ENCODE results near the gene C20orf173. TPM values are rescaled to one million over a fixed set of nuclear protein-coding genes. Genes with fewer than 3 reads are reported as not detected.
"Not testable (repeated sequence)": the region's sequence is repeated elsewhere in the genome, so short reads cannot be mapped to it uniquely, and the experiment has no call there.

The C20orf173 gene
- total and polyA plus RNA-seq, 4 donors, result not detected

GRCh38 chr20:35562541-35563110 lies 33.2 kb upstream of the C20orf173 start:
- WGBS (ENCODE audit: insufficient coverage), result 95% methylated on average over 5 of the region's 10 CpGs
- H3K4me1 ChIP-seq (ENCODE audit: control insufficient read depth, insufficient read depth, low read length), result peaks cover 3% of the 10 kb centered on the region
- H3K9me3 ChIP-seq (ENCODE audit: control insufficient read depth, insufficient read depth, low read length), result no peaks in the 10 kb centered on the region
- no peak overlapping the region for H3K27ac ChIP-seq (ENCODE audit: low read depth, low read length)
- H3K27me3 ChIP-seq (ENCODE audit: control insufficient read depth, insufficient read depth, low read length), result no peaks in the 10 kb centered on the region
- DNase-seq (ENCODE audit: low read depth in 4 of 6, low spot score in 6 of 6), result no peak
- H3K36me3 ChIP-seq (ENCODE audit: control insufficient read depth, insufficient read depth, low read length), result peaks cover 28% of the 10 kb centered on the region
- H3K4me3 ChIP-seq (ENCODE audit: low read depth, low read length), result no peak overlapping the region

- H3K4me1 ChIP-seq (ENCODE audit: control insufficient read depth, insufficient read depth, low read length), result peaks cover 3% of the 10 kb centered on the region
- no peaks in the 10 kb centered on the region for H3K9me3 ChIP-seq (ENCODE audit: control insufficient read depth, insufficient read depth, low read length)
- no peak overlapping the region for H3K4me3 ChIP-seq (ENCODE audit: low read depth, low read length)
- no peak for DNase-seq (ENCODE audit: low read depth in 4 of 6, low spot score in 6 of 6)
- peaks cover 38% of the 10 kb centered on the region for H3K36me3 ChIP-seq (ENCODE audit: control insufficient read depth, insufficient read depth, low read length)
- no peaks in the 10 kb centered on the region for H3K27me3 ChIP-seq (ENCODE audit: control insufficient read depth, insufficient read depth, low read length)
- no peak overlapping the region for H3K27ac ChIP-seq (ENCODE audit: low read depth, low read length)
- WGBS (ENCODE audit: insufficient coverage), result 68% methylated on average over 5 of the region's 5 CpGs
These were observed 32.2 kb upstream of the C20orf173 start for GRCh38 chr20:35561671-35562070.

- Histone ChIP-seq H3K4me1 (ENCODE audit: control insufficient read depth, insufficient read depth, low read length) (peaks cover 3% of the 10 kb centered on the region), H3K9me3 (ENCODE audit: control insufficient read depth, insufficient read depth, low read length) (no peaks in the 10 kb centered on the region), H3K4me3 (ENCODE audit: low read depth, low read length) (no peak overlapping the region), H3K27me3 (ENCODE audit: control insufficient read depth, insufficient read depth, low read length) (no peaks in the 10 kb centered on the region), H3K36me3 (ENCODE audit: control insufficient read depth, insufficient read depth, low read length) (peaks cover 42% of the 10 kb centered on the region), H3K27ac (ENCODE audit: low read depth, low read length) (no peak overlapping the region)
- DNase-seq (ENCODE audit: low read depth in 4 of 6, low spot score in 6 of 6), result peak in 2 of 6 donors; percentile 26 to 30
- 18% methylated on average over 4 of the region's 7 CpGs for WGBS (ENCODE audit: insufficient coverage)
These were observed 31.8 kb upstream of the C20orf173 start for GRCh38 chr20:35561268-35561667.

- 87% methylated on average over 6 of the region's 10 CpGs for WGBS (ENCODE audit: insufficient coverage)
- Histone ChIP-seq H3K27ac (ENCODE audit: low read depth, low read length) (no peak overlapping the region), H3K4me1 (ENCODE audit: control insufficient read depth, insufficient read depth, low read length) (peaks cover 3% of the 10 kb centered on the region), H3K27me3 (ENCODE audit: control insufficient read depth, insufficient read depth, low read length) (no peaks in the 10 kb centered on the region), H3K36me3 (ENCODE audit: control insufficient read depth, insufficient read depth, low read length) (peaks cover 49% of the 10 kb centered on the region), H3K4me3 (ENCODE audit: low read depth, low read length) (no peak overlapping the region), H3K9me3 (ENCODE audit: control insufficient read depth, insufficient read depth, low read length) (no peaks in the 10 kb centered on the region)
- DNase-seq (ENCODE audit: low read depth in 4 of 6, low spot score in 6 of 6), result no peak
These were observed 31.1 kb upstream of the C20orf173 start for GRCh38 chr20:35560541-35560940.

GRCh38 chr20:35560105-35560511 lies 30.7 kb upstream of the C20orf173 start:
- no peaks in the 10 kb centered on the region for H3K9me3 ChIP-seq (ENCODE audit: control insufficient read depth, insufficient read depth, low read length)
- no peaks in the 10 kb centered on the region for H3K27me3 ChIP-seq (ENCODE audit: control insufficient read depth, insufficient read depth, low read length)
- H3K27ac ChIP-seq (ENCODE audit: low read depth, low read length), result no peak overlapping the region
- 71% methylated on average over 15 of the region's 18 CpGs for WGBS (ENCODE audit: insufficient coverage)
- H3K4me1 ChIP-seq (ENCODE audit: control insufficient read depth, insufficient read depth, low read length), result peaks cover 3% of the 10 kb centered on the region
- no peak for DNase-seq (ENCODE audit: low read depth in 4 of 6, low spot score in 6 of 6)
- H3K36me3 ChIP-seq (ENCODE audit: control insufficient read depth, insufficient read depth, low read length), result peaks cover 54% of the 10 kb centered on the region
- no peak overlapping the region for H3K4me3 ChIP-seq (ENCODE audit: low read depth, low read length)

GRCh38 chr20:35559042-35559693 lies 29.7 kb upstream of the C20orf173 start:
- Histone ChIP-seq H3K4me3 (ENCODE audit: low read depth, low read length) (no peak overlapping the region), H3K27ac (ENCODE audit: low read depth, low read length) (no peak overlapping the region), H3K9me3 (ENCODE audit: control insufficient read depth, insufficient read depth, low read length) (no peaks in the 10 kb centered on the region), H3K4me1 (ENCODE audit: control insufficient read depth, insufficient read depth, low read length) (peaks cover 3% of the 10 kb centered on the region), H3K36me3 (ENCODE audit: control insufficient read depth, insufficient read depth, low read length) (peaks cover 63% of the 10 kb centered on the region), H3K27me3 (ENCODE audit: control insufficient read depth, insufficient read depth, low read length) (no peaks in the 10 kb centered on the region)
- no peak for DNase-seq (ENCODE audit: low read depth in 4 of 6, low spot score in 6 of 6)
- WGBS (ENCODE audit: insufficient coverage), result 92% methylated on average over 22 of the region's 24 CpGs

- no peak for DNase-seq (ENCODE audit: low read depth in 4 of 6, low spot score in 6 of 6)
- 100% methylated on average over 1 of the region's 4 CpGs for WGBS (ENCODE audit: insufficient coverage)
- peaks cover 3% of the 10 kb centered on the region for H3K4me1 ChIP-seq (ENCODE audit: control insufficient read depth, insufficient read depth, low read length)
- no peak overlapping the region for H3K27ac ChIP-seq (ENCODE audit: low read depth, low read length)
- no peaks in the 10 kb centered on the region for H3K27me3 ChIP-seq (ENCODE audit: control insufficient read depth, insufficient read depth, low read length)
- H3K36me3 ChIP-seq (ENCODE audit: control insufficient read depth, insufficient read depth, low read length), result peaks cover 70% of the 10 kb centered on the region
- no peaks in the 10 kb centered on the region for H3K9me3 ChIP-seq (ENCODE audit: control insufficient read depth, insufficient read depth, low read length)
- no peak overlapping the region for H3K4me3 ChIP-seq (ENCODE audit: low read depth, low read length)
These were observed 29.0 kb upstream of the C20orf173 start for GRCh38 chr20:35558451-35558850.

GRCh38 chr20:35556871-35557270 lies 27.4 kb upstream of the C20orf173 start:
- Histone ChIP-seq H3K27ac (ENCODE audit: low read depth, low read length) (no peak overlapping the region), H3K4me1 (ENCODE audit: control insufficient read depth, insufficient read depth, low read length) (peaks cover 3% of the 10 kb centered on the region), H3K27me3 (ENCODE audit: control insufficient read depth, insufficient read depth, low read length) (no peaks in the 10 kb centered on the region), H3K4me3 (ENCODE audit: low read depth, low read length) (no peak overlapping the region), H3K36me3 (ENCODE audit: control insufficient read depth, insufficient read depth, low read length) (peaks cover 86% of the 10 kb centered on the region), H3K9me3 (ENCODE audit: control insufficient read depth, insufficient read depth, low read length) (no peaks in the 10 kb centered on the region)
- DNase-seq (ENCODE audit: low read depth in 4 of 6, low spot score in 6 of 6), result no peak
- WGBS (ENCODE audit: insufficient coverage), result 60% methylated on average over 1 of the region's 8 CpGs

GRCh38 chr20:35555951-35556645 lies 26.6 kb upstream of the C20orf173 start:
- no peak overlapping the region for H3K4me3 ChIP-seq (ENCODE audit: low read depth, low read length)
- H3K4me1 ChIP-seq (ENCODE audit: control insufficient read depth, insufficient read depth, low read length), result peaks cover 1% of the 10 kb centered on the region
- H3K27me3 ChIP-seq (ENCODE audit: control insufficient read depth, insufficient read depth, low read length), result no peaks in the 10 kb centered on the region
- peaks cover 94% of the 10 kb centered on the region for H3K36me3 ChIP-seq (ENCODE audit: control insufficient read depth, insufficient read depth, low read length)
- no peak for DNase-seq (ENCODE audit: low read depth in 4 of 6, low spot score in 6 of 6)
- no peak overlapping the region for H3K27ac ChIP-seq (ENCODE audit: low read depth, low read length)
- WGBS (ENCODE audit: insufficient coverage), result 96% methylated on average over 16 of the region's 21 CpGs
- H3K9me3 ChIP-seq (ENCODE audit: control insufficient read depth, insufficient read depth, low read length), result no peaks in the 10 kb centered on the region

GRCh38 chr20:35555461-35555860 lies 26.0 kb upstream of the C20orf173 start:
- not testable (repeated sequence) for H3K27ac ChIP-seq (ENCODE audit: low read depth, low read length); H3K4me1 ChIP-seq (ENCODE audit: control insufficient read depth, insufficient read depth, low read length); H3K27me3 ChIP-seq (ENCODE audit: control insufficient read depth, insufficient read depth, low read length); DNase-seq (ENCODE audit: low read depth in 4 of 6, low spot score in 6 of 6); H3K9me3 ChIP-seq (ENCODE audit: control insufficient read depth, insufficient read depth, low read length); H3K4me3 ChIP-seq (ENCODE audit: low read depth, low read length)
- H3K36me3 ChIP-seq (ENCODE audit: control insufficient read depth, insufficient read depth, low read length), result peaks cover 98% of the 10 kb centered on the region
- 83% methylated on average over 4 of the region's 4 CpGs for WGBS (ENCODE audit: insufficient coverage)

Measured in spinal cord (tissue), 10 donors.